CD4-positive, alpha-beta T cell (primary cell): ENCODE data around the gene CDIPT. TPM values are rescaled to one million over a fixed set of nuclear protein-coding genes. Genes with fewer than 3 reads are reported as not detected.

Experiments
- ATAC-seq: fragments of 200-7000 bp; cut with Tn5 transposase; one replicate; pipeline ENCODE4 v1.10.0; 2022; ENCODE audit warnings: mild to moderate bottlenecking; ENCODE audit not compliant: poor library complexity
- CTCF ChIA-PET: fragments of 350-600 bp; sonication (Branson Sonifier 250); formaldehyde crosslinking; loops from one replicate; lab custom pipeline; 2021; ENCODE audit warnings: antibody characterized with exemption, inconsistent platforms; lab: Charles Lee
- POLR2A ChIA-PET: fragments of 350-600 bp; sonication (Branson Sonifier 250); formaldehyde crosslinking; loops from one replicate; lab custom pipeline; 2021; ENCODE audit warnings: antibody characterized with exemption, inconsistent platforms; lab: Charles Lee
- DNase-seq, 14 experiments: peaks; one replicate each; pipeline ENCODE4 v3.0.0-alpha.2; 2013 to 2020; ENCODE audit warnings: mixed read lengths in 2 of 14
- H3K27ac ChIP-seq, 2 donors: one replicate each; pipeline versions ENCODE4 v1.5.1 to v1.7.0; 2013; ENCODE audit warnings: low read length in 2 of 2, low read depth in 1 of 2, mild to moderate bottlenecking in 1 of 2
- H3K27me3 ChIP-seq, 2 experiments: 1 replicate in 1 of 2; 2 replicates in 1 of 2; pipeline versions ENCODE4 v1.6.1 to v1.7.0; 2013; ENCODE audit warnings: low read length in 2 of 2, control low read depth in 1 of 2, mild to moderate bottlenecking in 1 of 2, moderate library complexity in 1 of 2; ENCODE audit not compliant: insufficient read depth in 2 of 2, control insufficient read depth in 1 of 2
- H3K36me3 ChIP-seq: one replicate; pipeline ENCODE4 v1.6.1; 2013; ENCODE audit warnings: low read length, control low read depth; ENCODE audit not compliant: insufficient read depth
- H3K4me1 ChIP-seq: one replicate; pipeline ENCODE4 v1.6.1; 2013; ENCODE audit warnings: low read length, control low read depth; ENCODE audit not compliant: insufficient read depth
- H3K4me3 ChIP-seq: one replicate; pipeline ENCODE4 v1.5.1; 2013; ENCODE audit warnings: mild to moderate bottlenecking, low read length, moderate library complexity
- H3K9me3 ChIP-seq, 2 experiments: 1 replicate in 1 of 2; 2 replicates in 1 of 2; pipeline versions ENCODE4 v1.6.1 to v1.7.0; 2013; ENCODE audit warnings: low read length in 2 of 2, mild to moderate bottlenecking in 2 of 2, control low read depth in 1 of 2, moderate library complexity in 1 of 2; ENCODE audit not compliant: control insufficient read depth in 1 of 2, insufficient read depth in 1 of 2
- H3K27ac Mint-ChIP-seq: one replicate; pipeline ENCODE4 v1.8.0; 2020; ENCODE audit warnings: mixed read lengths
- H3K27me3 Mint-ChIP-seq: one replicate; pipeline ENCODE4 v1.8.0; 2021; ENCODE audit warnings: mixed read lengths
- H3K36me3 Mint-ChIP-seq: one replicate; pipeline ENCODE4 v1.8.0; 2021; ENCODE audit warnings: low read depth, mixed read lengths
- H3K4me1 Mint-ChIP-seq: one replicate; pipeline ENCODE4 v1.8.0; 2021; ENCODE audit warnings: low read depth, mixed read lengths
- H3K4me3 Mint-ChIP-seq: one replicate; pipeline ENCODE4 v1.8.0; 2020; ENCODE audit warnings: mild to moderate bottlenecking, mixed read lengths
- H3K9me3 Mint-ChIP-seq: one replicate; pipeline ENCODE4 v1.8.0; 2020; ENCODE audit warnings: mixed read lengths
- intact Hi-C, 2 experiments: fragments of 100-400 bp; cut with DNase I in 1 of 2; cut with micrococcal nuclease in 1 of 2; formaldehyde crosslinking; loops; one replicate each; pipeline versions ENCODE4 v1.15.1 to v1.9.0; 2023 to 2025; cut with DNase I, micrococcal nuclease
- polyA plus RNA-seq, 2 donors: library from polyadenylated mRNA; unstranded; fragments of 120-200 nt; gene quantifications; one replicate each; pipeline ENCODE4 v1.2.1, GENCODE V29; 2013
- total RNA-seq, 174 experiments: library from RNA in 2 of 174; stranded (reverse) in 2 of 174; gene quantifications; one replicate each; pipeline ENCODE4 v1.2.3 and lab custom pipeline; 2021 to 2026
- TF ChIP-seq, protein P1 (sequence below): fragments of 200-600 bp; IDR thresholded peaks from one replicate; pipeline ENCODE4 v1.8.0; 2022; ENCODE audit warnings: antibody characterized with exemption, mild to moderate bottlenecking

CDIPT gene, protein sequence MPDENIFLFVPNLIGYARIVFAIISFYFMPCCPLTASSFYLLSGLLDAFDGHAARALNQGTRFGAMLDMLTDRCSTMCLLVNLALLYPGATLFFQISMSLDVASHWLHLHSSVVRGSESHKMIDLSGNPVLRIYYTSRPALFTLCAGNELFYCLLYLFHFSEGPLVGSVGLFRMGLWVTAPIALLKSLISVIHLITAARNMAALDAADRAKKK
- 10 to 100 TPM; 25.7 to 27.0 TPM for total RNA-seq
- polyA plus RNA-seq (2013, experiment 1 of 2), result 67.1 TPM
- polyA plus RNA-seq (2013, experiment 2 of 2), result 70.0 TPM
- 11.3 to 98.0 (median 56.3) reads per million in 172 experiments for total RNA-seq (lab: John Stamatoyannopoulos, UW)

DNA sequence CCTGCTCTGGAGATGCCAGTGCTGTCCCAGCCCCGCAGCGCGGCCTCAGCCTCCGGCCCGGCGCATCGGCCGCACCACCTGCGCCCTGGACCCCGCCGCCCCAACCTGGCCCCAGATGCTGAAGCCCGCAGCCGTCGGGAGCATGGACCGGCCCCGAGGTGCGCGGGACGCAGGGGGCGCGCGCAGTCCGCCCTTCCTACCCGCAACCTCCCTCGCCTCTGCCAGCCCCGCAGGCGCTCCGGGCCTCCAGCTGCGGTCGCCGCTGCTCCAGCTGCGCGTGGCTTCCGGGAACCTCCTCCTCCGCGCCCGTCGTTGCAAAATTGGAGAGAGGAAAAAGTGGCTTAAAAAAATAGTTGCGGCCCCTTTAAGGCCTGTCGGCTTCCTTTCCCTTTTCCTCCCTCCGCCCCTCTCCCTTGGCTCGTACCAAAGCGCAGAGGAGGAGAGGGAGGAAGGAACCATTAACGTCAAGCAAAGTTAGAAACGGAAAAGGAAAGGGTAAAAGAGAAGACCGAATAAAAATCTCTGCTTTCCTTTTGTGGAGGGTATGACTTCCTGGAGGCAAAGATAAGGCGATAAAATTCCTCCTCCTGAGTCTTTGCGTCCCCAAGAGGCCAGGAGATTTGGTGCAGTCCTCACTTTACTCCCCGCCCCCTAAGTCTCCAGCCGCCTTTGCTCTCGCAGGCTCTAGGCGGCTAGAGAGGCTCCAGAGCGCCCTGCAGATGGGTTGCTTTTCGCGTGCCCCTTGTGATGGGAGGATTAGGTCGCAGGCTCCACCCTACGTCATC is at the start of gene CDIPT:
TSS of gene CDIPT (minus strand) at position 343 of the 785 bp plus-strand sequence. CDS start 369 bp downstream, outside the sequence.
- Mint-ChIP-seq H3K4me1 (peaks cover 22% of the 10 kb centered on the region), H3K27ac (peak within 1 kb of the TSS; percentile 95), H3K9me3 (no peaks in the 10 kb centered on the region), H3K4me3 (peak within 1 kb of the TSS; percentile 95), H3K27me3 (no peaks in the 10 kb centered on the region), H3K36me3 (peaks cover 45% of the 10 kb centered on the region)
- Histone ChIP-seq H3K36me3 (peaks cover 34% of the 10 kb centered on the region), H3K27ac (peak within 1 kb of the TSS; percentile 87 to 97), H3K4me3 (peak within 1 kb of the TSS; percentile 76), H3K9me3 (peaks cover 0 to 5% of the 10 kb centered on the region in 2 experiments), H3K27me3 (no peaks in the 10 kb centered on the region), H3K4me1 (peaks cover 30% of the 10 kb centered on the region)
- DNase-seq (peak; percentile 85 to 98 (median 90)), ATAC-seq (peak; percentile 96)
- TF ChIP-seq, protein P1, sequence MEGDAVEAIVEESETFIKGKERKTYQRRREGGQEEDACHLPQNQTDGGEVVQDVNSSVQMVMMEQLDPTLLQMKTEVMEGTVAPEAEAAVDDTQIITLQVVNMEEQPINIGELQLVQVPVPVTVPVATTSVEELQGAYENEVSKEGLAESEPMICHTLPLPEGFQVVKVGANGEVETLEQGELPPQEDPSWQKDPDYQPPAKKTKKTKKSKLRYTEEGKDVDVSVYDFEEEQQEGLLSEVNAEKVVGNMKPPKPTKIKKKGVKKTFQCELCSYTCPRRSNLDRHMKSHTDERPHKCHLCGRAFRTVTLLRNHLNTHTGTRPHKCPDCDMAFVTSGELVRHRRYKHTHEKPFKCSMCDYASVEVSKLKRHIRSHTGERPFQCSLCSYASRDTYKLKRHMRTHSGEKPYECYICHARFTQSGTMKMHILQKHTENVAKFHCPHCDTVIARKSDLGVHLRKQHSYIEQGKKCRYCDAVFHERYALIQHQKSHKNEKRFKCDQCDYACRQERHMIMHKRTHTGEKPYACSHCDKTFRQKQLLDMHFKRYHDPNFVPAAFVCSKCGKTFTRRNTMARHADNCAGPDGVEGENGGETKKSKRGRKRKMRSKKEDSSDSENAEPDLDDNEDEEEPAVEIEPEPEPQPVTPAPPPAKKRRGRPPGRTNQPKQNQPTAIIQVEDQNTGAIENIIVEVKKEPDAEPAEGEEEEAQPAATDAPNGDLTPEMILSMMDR, result peak; percentile 70
- intact Hi-C loops, result loop anchor here (1.0 to 5.0 kb wide), 8 partner anchors 36 to 795 kb away; partner anchors contain the start of genes INO80E (in 2 of the 2), FBRS (in 1 of the 2), HIRIP3 (in 1 of the 2) and PAGR1 (in 1 of the 2)
- CTCF ChIA-PET, result interaction anchor here (0.6 to 2.3 kb wide), 10 partner anchors 14 to 162 kb away, joined by 3 to 11 read pairs (median 4); partner anchors contain the start of genes KIF22 and PAGR1
- POLR2A ChIA-PET, result interaction anchor here (0.8 to 2.5 kb wide), 15 partner anchors 14 to 161 kb away, joined by 3 to 16 read pairs (median 6); partner anchors contain the start of genes ASPHD1, KCTD13, KIF22 and MAZ

DNA sequence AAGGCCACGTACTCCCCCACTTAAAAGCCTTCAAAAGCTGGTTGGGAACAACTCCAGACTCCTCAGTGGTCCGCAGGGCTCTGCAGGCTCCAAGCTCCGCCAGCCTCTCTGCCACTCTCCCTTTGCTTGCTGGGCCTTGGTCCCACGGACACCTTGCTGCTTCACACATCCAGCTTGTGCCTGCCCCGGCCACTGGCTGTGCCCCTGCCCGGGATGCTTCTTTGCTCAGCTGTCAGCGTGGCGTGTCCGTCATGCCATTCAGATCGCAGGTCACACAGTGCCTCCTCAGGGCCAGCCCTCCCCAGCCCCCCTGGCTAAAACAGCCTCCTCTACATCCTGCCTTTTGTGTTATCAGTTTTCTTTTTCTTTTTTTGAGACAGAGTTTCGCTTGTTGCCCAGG is 49.1 kb upstream of the CDIPT start:
- H3K36me3 Mint-ChIP-seq, result peaks cover 45% of the 10 kb centered on the region
- Histone ChIP-seq H3K9me3 (no peaks in the 10 kb centered on the region), H3K27ac (no peak overlapping the region), H3K27me3 (no peaks in the 10 kb centered on the region), H3K4me1 (no peaks in the 10 kb centered on the region), H3K4me3 (no peak overlapping the region), H3K36me3 (peaks cover 15% of the 10 kb centered on the region)
- intact Hi-C loops, result no loop called here
- H3K9me3 Mint-ChIP-seq, result no peaks in the 10 kb centered on the region
- no peak overlapping the region for H3K27ac Mint-ChIP-seq
- H3K4me3 Mint-ChIP-seq, result no peak overlapping the region
- DNase-seq (no peak), ATAC-seq (no peak)
- H3K27me3 Mint-ChIP-seq, result no peaks in the 10 kb centered on the region
- no peaks in the 10 kb centered on the region for H3K4me1 Mint-ChIP-seq
- ChIA-PET POLR2A (no interaction called here), CTCF (no interaction called here)
- TF ChIP-seq, protein P1, result no peak

DNA sequence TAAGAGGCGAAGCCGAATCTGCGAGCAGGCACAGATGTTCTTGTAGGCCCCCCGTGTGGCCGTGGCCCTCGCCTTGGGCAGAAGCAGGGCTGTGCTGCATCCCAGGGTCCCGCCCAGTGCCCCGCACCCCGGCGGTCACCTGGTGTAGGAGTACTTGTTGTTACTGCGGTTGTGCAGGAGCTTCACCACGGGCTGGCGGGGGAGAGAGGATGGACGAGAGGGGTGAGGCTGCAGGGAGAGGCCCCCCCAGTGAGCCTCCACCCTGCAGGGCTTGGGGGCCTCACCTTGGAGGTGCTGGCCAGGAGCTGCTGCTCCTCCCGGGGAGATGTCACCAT is 48.6 kb upstream of the CDIPT start:
- TF ChIP-seq, protein P1, result no peak
- peaks cover 11% of the 10 kb centered on the region for H3K36me3 ChIP-seq
- ChIA-PET CTCF (no interaction called here), POLR2A (no interaction called here)
- DNase-seq (no peak), ATAC-seq (no peak)
- peaks cover 2% of the 10 kb centered on the region for H3K4me1 ChIP-seq
- Mint-ChIP-seq H3K4me3 (no peak overlapping the region), H3K27ac (no peak overlapping the region), H3K4me1 (no peaks in the 10 kb centered on the region), H3K9me3 (no peaks in the 10 kb centered on the region), H3K36me3 (peaks cover 40% of the 10 kb centered on the region), H3K27me3 (no peaks in the 10 kb centered on the region)
- H3K4me3 ChIP-seq, result no peak overlapping the region
- no peaks in the 10 kb centered on the region for H3K9me3 ChIP-seq
- intact Hi-C loops, result no loop called here
- H3K27me3 ChIP-seq, result no peaks in the 10 kb centered on the region
- H3K27ac ChIP-seq, result no peak overlapping the region
